ENCODE measurements around the gene WDR37.

DNA sequence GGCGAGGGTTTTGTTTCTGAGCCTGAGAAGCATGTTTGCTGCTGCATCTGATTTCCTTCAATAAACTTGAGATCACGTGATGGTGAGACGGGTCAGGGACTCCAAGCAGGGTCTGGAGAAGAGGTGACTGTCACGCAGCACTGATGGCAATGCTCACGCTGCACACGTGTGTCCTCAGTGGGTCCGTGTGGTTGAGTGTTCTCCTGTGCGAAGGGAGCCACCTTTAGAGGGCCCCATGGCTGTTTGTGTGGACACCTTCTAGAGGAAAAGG is 100.4 kb downstream of the WDR37 start:
- no peak for TF ChIP-seq ZNF274 (IDR thresholded peaks at IDR 0.05; ENCODE audit: low read depth, low read length)
- TF ChIP-seq YY1 (IDR thresholded peaks at IDR 0.05; ENCODE audit: insufficient read depth, insufficient read length): no peak
- no peak for TF ChIP-seq SUZ12 (IDR thresholded peaks at IDR 0.05; ENCODE audit: extremely low read depth, insufficient read depth, insufficient read length)

Measured in NT2/D1 (cell line).